Stimulated activated CD8-positive, alpha-beta memory T cell treated with anti-CD3 and anti-CD28 coated beads, Interleukin-7, amount 100 ng/mL, for 1 hour (primary cell): ENCODE data around the gene CXCL6.

Experiments
- DNase-seq, 2 donors: peaks; one replicate each; pipeline ENCODE4 v3.0.0-alpha.2; 2020; ENCODE audit warnings: low read depth in 2 of 2

Gene CXCL6

DNA sequence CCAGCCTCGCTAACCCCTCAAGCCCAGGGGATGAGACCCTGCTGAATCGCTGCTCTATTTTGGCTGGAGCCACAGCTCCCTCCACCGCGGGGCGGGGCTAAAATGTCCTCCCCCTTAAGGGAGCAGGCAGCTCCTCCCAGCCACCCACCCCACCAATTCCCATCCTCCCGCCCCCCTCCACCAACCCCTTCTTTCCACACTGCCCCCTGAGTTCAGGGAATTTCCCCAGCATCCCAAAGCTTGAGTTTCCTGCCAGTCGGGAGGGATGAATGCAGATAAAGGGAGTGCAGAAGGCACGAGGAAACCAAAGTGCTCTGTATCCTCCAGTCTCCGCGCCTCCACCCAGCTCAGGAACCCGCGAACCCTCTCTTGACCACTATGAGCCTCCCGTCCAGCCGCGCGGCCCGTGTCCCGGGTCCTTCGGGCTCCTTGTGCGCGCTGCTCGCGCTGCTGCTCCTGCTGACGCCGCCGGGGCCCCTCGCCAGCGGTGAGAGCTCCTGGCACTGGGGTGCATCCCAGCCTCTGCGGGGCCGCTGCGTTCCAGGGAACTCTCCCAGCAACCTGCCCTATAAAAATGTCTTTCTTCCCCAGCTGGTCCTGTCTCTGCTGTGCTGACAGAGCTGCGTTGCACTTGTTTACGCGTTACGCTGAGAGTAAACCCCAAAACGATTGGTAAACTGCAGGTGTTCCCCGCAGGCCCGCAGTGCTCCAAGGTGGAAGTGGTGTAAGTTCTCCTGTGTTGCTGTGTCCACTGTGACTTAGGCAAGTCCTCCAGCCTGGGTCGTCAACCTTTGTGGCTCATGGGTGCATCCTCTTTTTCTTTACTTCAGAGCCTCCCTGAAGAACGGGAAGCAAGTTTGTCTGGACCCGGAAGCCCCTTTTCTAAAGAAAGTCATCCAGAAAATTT lies at the start of gene CXCL6:
CXCL6 (plus strand) TSS at position 306 of the 907 bp plus-strand sequence; CDS start at position 379, 73 bp downstream.
- DNase-seq: no peak

GRCh38 chr4:73788411-73788810 lies 48.1 kb upstream of the CXCL6 start:
- DNase-seq: no peak

- no peak for DNase-seq
These were observed 37.6 kb upstream of the CXCL6 start for GRCh38 chr4:73798842-73799241.

GRCh38 chr4:73800206-73800605 lies 36.3 kb upstream of the CXCL6 start:
- DNase-seq: no peak

DNA sequence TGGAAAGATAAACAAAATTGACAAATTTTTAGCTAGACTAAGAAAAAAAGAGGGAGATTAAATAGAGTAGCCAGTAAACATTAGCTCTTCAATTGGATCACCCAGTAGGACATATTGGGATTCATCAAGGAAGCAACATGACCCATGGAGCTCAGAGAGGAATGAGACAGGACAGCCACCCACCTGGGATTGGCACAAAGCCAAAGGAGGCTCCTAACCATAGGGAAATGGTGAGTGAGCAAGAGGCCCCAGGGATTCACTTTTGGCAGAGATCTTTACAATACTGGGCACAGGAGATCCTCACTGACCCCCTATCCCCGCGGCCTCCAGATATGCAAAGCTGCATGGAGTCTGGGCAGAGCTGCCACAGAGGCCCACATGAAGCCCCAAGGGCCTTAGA lies 34.8 kb upstream of the CXCL6 start:
- DNase-seq: no peak

GRCh38 chr4:73803213-73803612 lies 33.3 kb upstream of the CXCL6 start:
- DNase-seq: no peak

DNA sequence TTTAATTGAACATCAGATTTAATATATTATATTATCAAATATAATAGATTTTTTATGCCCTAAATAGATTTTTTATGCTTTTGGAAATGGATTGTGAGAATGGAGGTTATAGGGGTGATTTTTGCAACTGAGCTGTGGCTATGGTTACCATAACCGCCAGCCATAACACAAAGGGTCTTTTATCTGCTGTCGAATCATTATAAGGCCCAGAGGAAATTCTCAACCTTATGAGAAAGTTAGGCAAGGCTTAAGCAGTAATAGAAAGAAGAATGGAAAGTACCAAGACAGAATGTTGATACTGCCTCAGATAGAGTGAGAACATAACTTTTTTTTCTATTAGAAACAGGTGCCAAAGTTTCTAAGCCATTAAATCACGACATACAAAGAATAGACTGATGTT lies 26.3 kb upstream of the CXCL6 start:
- DNase-seq: no peak

DNA sequence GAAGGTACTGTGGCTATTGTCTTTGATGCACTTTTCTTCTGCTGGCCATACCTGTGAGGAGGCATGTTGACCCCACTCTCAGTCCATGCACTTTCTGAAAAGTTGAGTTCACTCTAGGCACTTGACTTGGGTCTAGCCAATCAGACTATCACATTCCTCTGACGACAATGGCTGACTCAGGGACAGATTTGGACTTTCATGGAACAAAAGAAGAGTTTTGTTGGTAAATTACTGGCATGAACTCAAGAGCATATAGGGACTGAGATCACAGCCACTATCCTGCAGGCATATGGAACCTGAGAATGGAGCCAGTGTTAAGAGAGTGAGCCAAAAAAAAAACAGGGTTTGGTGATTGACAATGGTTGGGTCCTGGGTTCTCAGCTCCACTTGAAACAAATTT lies 24.6 kb upstream of the CXCL6 start:
- DNase-seq: no peak

GRCh38 chr4:73814679-73815078 lies 21.8 kb upstream of the CXCL6 start:
- DNase-seq: no peak

DNA sequence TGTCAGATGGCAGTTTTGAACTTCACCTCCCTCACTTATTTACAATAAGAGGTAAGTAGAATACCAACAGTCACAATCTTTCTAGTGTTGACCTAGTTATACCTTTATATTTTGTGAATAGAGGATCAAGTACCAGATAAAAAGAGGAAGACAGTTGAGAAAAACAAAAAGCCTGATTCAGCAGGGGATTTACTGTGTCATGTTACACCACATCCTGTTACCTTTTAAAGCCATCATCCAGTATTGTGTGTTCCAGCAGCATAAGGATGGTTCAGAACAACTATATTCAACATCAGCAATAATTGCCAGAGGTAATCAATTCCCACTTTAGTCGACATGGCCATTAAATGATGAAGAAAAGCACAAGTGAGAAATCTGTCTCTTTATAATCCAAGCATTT lies 21.3 kb upstream of the CXCL6 start:
- DNase-seq: no peak

DNA sequence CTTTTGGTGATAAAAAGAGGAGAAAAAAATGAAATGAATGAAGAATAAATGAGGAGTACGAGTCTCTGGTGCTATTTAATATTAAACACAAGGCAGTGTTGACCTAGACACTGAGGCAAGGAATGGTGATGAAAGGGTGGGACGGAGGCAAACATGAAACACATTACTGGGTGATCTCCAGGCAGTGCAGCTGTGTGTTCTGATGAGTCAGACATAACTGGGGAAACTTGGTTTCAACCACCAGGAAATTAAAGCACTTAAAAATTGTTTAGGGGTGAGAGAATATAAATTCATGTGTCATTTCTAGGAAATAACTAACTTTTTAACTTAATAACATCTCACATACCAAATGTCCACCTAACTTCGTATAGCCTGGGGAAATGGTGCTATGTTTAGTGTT lies 19.7 kb upstream of the CXCL6 start:
- no peak for DNase-seq

DNA sequence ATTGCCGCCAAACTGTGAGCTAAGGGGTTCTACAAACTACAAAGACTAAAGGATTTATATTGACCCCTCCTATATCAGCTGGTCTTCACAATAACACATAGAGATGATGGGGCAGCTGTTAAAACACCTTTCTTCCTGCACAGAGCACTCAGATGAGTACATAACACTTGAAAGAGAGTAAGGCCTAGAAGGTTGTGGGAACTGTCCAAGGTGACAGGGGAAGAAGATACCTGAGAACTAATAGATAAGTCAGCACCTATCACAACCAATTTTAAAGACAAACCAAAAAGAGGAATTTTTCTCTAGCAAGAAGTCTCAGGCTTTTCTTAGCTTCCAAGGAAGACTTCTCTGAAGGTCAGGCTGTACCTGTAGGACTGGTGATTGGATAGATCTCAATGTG lies 19.1 kb upstream of the CXCL6 start:
- DNase-seq: no peak

GRCh38 chr4:73821325-73821724 lies 15.2 kb upstream of the CXCL6 start:
- no peak for DNase-seq

- DNase-seq: no peak
These were observed 14.1 kb upstream of the CXCL6 start for GRCh38 chr4:73822389-73822788.

DNA sequence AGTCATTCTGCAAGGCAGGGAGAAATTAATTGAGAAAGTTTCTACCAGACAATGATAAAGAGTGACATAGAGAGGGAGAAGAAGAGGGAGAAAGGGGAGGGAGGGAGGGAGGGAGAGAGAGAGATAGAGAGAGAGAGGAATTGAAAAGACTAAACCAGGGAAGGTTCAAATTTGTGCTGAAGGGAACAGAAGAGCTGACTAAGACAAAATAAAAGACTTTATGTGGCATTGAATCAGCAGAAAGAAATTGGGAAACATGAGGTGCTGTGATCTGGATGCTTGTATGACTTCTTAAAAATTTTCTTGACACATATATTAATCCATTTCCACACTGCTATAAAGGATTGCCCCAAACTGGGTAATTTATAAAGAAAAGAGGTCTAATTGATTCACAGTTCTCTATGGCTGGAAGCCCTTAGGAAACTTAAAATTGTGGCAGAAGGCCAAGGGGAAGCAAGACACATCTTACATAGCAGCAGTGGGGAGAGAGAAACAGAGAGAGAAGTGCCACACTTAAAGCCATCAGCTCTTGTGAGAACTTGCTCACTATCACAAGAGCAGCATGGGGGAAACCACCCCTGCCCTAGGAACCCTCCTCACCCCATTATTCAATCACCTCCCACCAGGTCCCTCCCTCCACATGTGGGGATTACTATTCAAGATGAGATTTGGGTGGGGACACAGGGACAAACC lies 13.5 kb upstream of the CXCL6 start:
- no peak for DNase-seq

- DNase-seq: no peak
These were observed 12.7 kb upstream of the CXCL6 start for GRCh38 chr4:73823760-73824159.

- DNase-seq: no peak
These were observed 7.5 kb upstream of the CXCL6 start for GRCh38 chr4:73828956-73829355.

GRCh38 chr4:73831569-73831968 lies 4.9 kb upstream of the CXCL6 start:
- DNase-seq: no peak

- no peak for DNase-seq
These were observed 3.7 kb upstream of the CXCL6 start for GRCh38 chr4:73832651-73833237.

DNA sequence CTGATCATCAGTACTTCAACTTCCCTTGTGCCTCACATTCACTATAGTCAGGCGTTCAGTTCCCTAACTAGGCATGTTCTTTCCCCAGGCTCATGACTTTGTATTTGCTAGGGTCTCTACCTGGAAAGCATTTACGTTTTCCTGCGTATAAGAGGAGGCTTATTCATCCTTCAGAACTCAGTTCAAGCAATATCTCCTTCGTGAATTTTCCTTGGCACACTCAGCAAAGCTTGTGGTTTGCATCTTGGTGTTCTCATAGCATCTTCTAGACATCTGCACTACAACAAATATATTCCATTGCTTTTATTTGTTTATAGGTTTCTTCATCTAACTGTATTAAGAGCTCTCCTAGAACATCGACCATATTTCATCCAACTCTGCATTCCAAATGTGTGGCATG lies 2.6 kb downstream of the CXCL6 start:
- DNase-seq: no peak

- no peak for DNase-seq
These were observed 3.2 kb downstream of the CXCL6 start for GRCh38 chr4:73839715-73840114.

- DNase-seq: no peak
These were observed 4.9 kb downstream of the CXCL6 start for GRCh38 chr4:73841243-73841925.
